HTERT RPE-1 (cell line): ENCODE measurements around the gene F9.

ENCODE experiments used
- in situ Hi-C: fragments of 300-500 bp; cut with MboI; formaldehyde crosslinking; loops from 4 replicates; pipeline ENCODE4 v1.14.3; 2020; ENCODE audit warnings: low sequenced_read_pairs

The F9 gene

DNA sequence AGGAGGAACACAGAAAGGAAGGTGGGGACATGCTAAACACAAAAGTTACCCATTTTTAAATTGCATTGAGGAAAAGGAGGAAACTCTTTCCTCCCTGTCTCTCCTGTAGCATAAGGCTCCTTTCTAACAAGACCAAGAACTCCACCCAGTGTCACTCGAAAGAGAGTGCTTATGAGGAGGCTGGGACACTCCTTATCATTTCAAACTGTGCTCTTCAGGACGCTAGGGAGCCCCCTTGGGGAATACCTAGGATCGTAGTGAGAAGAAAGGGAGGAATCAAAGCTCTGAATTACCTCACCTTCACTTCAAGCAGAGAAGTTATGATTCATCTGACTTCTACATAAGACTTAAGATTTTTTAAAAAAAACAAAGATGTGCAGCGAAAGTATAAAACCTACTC, 65.5 kb downstream of the F9 start:
- in situ Hi-C loops = no loop called here

DNA sequence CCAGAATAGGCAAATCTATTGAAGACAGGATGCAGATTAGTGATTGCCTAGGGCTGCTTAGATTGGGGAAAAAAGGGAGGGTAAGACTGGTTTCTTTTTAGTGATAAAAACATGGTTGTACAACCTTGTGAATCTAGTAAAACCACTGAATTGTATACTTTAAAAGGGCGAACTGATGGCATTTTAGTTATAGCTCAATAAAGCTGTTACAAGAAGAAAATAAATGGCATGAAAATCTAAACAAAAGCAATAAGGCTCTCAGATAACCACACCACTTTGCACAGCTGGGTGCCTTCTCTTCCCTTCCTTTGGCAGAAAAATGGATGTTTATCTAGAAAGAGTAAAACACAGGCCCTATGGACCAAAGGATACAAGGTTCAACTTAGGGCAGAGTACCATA, 69.6 kb downstream of the F9 start:
- in situ Hi-C loops = no loop called here
